Posterior vena cava (tissue), 2 donors: ENCODE measurements around the gene VAPA. TPM values are rescaled to one million over a fixed set of nuclear protein-coding genes. Genes with fewer than 3 reads are reported as not detected.

Source experiments
- DNase-seq: peaks from one replicate; pipeline ENCODE4 v3.0.0-alpha.2; 2020; ENCODE audit warnings: low spot score
- intact Hi-C, 2 donors: fragments of 100-400 bp; cut with DNase I; formaldehyde crosslinking; loops; one replicate each; pipeline versions ENCODE4 v1.14.1 to v1.14.2; 2022 to 2023
- total RNA-seq, 2 donors: library from RNA; stranded (reverse); fragmentation: NEBNext Ultra II Directional; extraction: Animal tissue kit (Norgen Biotek cat#: 25700); gene quantifications; one replicate each; pipeline ENCODE4 v1.2.1, GENCODE V29; 2021
- donor health status: DM: yes; HTN: yes; CAD: no.
- donor health status: DM: yes; HTN: yes; CAD: no.

VAPA gene
- total RNA-seq, 2 donors from 2014 or later = 172 to 203 TPM

DNA sequence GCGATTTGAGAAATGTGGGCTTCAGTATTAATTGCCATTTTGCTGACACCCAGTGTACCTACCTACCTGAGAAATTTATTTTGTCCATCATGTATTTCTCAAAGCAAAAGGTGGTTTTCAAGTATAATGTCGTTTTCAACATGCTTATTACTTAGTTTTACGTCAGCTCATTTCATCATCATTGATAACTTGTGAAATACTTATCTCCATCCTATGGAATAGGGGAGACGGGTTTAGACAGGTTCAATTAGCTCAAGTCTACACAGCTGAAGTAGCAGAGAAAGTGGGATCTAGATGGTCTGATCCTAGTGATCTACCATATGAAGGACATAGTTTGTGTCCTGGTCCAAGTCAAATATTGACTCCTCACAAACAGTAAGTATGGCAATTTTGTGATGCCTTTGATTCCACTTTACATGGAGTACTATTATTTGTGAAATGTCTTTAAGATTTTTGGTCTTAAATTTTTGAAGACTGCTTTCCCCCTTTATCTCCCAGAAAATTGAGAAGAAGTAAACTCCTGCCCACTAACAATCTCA lies 45.1 kb downstream of the VAPA start:
- no peak for DNase-seq

GRCh38 chr18:9959564-9959963 lies 45.7 kb downstream of the VAPA start:
- DNase-seq = no peak
- intact Hi-C loops = no loop called here

More for the DNA sequence above, 45.1 kb downstream of the VAPA start:
- intact Hi-C loops = no loop called here

DNA sequence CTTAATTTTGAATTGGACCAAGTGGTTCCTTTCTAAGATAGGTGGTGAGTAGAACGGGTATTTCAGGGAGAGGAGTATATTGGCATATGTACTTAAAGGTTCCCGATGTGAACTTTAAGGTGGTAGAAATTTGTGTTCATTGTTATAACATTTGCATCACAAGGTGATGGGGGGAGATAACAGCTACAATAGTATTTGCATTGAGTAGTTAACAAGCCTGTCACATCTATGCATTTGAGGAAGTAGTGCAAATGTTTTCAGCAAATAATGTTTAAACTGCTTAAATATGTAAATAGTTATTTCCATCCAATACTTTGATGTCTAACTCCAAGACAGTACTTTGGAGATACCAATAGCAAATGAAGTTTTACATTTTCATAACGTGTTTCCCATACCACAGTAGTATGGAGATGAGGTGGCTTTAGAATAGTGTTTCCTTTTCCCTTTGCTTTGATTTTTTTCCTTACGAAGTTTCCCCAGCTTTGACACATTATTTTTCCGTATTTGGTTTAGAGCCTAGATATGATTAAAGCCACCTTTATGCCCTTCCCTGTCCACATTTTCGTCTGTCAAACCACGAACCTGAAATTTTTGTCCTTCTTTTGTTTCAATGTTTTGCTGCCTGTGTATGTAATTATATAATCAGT lies 46.6 kb downstream of the VAPA start:
- no peak for DNase-seq
- intact Hi-C loops = no loop called here

DNA sequence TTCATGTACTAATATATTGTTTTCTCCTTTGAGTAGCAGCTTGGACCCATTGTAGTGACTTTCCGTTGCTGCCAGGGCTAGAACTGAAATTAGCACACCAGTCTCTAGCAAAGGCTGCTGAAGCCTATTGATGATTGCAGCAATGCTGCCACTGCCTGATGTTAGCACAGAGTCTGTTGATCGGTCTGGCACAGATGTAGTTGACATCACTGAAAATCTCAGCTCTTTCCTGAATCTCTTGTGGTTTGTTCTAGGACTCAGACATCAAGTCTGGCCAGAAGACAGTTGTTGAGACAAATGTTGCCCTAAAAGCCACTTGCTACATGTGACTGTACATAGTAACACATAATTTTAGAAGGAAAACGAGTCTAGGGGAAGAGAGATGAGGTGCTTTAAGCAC lies 47.2 kb downstream of the VAPA start:
- DNase-seq = no peak
- intact Hi-C loops = no loop called here

DNA sequence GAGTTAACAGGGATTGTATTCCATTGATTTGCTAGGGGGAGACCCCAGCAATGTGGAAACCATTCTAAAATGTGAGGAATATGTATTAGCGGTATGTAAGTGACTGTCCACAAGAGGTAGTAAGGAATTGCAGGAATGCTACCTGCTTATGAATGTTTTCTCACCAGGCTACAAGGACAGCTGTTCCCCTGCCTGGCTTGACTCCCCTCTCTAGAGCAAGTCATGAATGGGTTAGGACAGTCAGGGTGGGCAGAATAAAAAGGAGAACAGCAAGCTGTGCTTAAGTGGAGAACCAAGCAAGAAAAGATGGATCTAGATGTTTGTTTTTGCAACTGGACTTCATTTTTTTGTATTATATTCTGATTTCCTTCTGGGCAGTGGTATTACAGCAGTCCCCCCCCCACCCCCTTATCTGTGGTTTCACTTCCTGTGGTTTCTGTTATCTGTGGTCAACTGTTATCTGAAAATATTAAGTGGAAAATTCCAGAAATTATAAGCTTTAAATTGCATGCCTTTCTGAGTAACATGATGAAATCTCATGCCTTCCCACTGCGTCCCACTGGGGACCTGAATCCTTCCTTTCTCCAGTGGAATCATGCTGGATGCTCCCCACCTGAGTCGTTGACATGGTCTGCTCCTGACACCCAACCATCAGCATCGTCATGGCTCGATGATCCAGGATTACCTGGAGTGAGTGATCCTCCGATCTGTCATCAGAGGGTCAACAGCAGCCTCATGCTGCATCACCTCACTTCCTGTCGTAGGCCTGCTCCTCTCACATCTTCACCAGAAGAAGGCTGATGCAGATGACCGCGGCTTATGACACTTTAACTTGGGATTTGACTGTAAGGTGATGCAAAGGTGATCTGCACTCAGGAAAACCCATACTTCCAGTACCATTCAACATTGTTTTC lies 52.2 kb downstream of the VAPA start:
- no peak for DNase-seq
- intact Hi-C loops = no loop called here

- DNase-seq = no peak
- intact Hi-C loops = no loop called here
Measured at GRCh38 chr18:9968081-9968848, 54.4 kb downstream of the VAPA start.

DNA sequence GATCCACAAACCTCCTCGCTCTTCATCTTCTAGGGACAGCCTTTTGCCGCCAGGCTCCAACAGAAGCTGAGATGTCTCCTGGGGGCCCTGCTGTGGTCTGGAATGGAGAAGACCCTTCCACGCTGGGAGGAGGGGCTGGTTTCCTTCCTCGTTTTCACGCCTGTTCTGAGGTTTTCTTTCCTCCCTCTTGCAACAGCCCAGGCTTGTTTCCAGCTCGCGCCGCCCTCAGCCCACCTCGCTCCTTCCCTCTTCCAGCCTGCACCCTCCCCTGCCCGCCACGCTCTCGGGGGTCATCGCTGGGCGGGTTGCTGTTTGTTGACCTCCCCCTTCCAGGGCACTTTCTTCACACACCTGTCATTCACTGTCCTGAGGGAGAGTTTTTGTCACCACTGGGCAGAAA lies 55.4 kb downstream of the VAPA start:
- no peak for DNase-seq
- intact Hi-C loops = no loop called here

DNA sequence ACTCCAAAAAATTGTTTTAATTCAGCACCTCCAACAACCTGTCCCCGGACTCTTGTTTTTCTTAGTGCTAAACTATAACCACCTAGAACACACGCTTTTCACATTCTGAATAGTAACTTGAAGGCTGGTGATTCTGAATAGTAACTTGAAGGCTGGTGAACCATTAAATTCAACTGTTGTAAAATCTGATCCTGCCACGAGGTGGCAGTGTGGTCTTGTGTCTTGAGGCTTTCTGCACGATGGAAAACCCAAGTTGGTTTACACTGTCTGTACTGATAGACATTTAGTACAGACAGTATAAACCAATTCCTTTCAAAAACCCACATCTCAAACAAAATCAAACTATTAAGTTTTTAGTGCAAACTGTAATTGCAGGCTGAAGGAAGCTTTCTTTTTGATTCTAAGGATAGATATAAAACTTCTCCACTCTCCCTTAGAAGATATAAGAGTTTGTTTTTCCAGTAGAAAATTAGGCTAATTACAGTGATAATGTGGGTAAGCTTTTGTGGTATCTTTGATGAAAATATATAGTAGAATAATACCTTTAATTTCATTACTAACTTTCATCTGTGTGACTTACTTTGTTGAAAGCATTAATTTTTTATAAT lies 57.6 kb downstream of the VAPA start:
- intact Hi-C loops = loop anchor here (2.0 to 10.0 kb wide), 2 partner anchors 543 to 549 kb away; no protein-coding TSS in a partner anchor

GRCh38 chr18:9973470-9973869 lies 59.7 kb downstream of the VAPA start:
- DNase-seq = no peak
- intact Hi-C loops = loop anchor here in 1 of 2 donors (10.0 kb wide), 1 partner anchor 541 kb away; no protein-coding TSS in a partner anchor

More for the DNA sequence above, 57.6 kb downstream of the VAPA start:
- DNase-seq = no peak

DNA sequence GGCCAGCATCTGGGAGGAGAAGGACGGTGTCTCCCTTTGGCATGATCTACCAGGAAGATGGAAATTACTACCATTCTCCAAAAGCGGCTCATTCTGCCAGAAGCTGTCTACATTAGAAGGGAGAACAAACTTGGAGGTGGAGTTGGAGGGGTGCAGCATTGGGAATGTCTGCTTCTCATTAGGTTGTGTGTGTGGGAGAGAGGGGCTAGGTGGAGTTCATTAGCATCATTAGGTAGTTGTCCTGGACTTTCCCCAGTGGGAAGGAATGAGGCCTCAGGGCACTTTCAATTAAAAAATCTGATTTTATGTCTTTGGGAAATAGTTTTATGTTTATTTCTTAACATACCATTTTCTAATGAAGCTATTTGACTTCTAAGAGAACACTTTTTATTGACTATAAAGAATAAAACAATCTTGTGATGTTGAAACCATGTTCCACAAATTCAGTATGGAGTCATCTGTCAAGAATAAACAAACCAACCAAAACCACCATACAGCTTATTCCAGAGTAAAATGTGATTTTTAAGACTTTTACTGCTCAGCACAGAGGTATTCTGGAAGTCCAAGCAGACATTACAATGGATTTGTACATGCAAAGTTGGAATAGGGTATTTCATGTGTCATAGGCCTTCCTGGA lies 60.6 kb downstream of the VAPA start:
- no peak for DNase-seq
- intact Hi-C loops = loop anchor here in 1 of 2 donors (10.0 kb wide), 1 partner anchor 540 kb away; no protein-coding TSS in a partner anchor

DNA sequence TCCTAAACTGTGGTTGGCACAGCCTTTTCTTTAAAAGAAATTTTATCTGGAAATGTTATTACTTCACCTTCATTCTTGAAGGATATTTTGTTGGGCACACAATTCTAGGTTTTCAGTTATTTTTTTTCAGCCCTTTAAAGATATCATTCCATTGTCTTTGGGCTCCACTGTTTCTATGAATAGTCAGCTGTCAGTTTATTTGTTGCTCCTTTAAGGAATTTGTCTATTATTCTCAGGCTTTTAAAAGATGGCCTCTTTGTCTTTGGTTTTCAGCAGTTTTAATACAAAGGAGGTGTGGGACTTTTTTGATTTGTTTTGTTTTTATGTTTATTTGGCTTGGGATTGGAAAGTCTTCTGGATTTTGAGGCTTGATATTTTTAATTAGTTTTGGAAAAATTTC lies 61.8 kb downstream of the VAPA start:
- no peak for DNase-seq
- intact Hi-C loops = loop anchor here in 1 of 2 donors (10.0 kb wide), 1 partner anchor 539 kb away; no protein-coding TSS in a partner anchor

- intact Hi-C loops = no loop called here
- DNase-seq = no peak
Measured at GRCh38 chr18:9982711-9983110, 68.9 kb downstream of the VAPA start.

GRCh38 chr18:9984080-9984479 lies 70.3 kb downstream of the VAPA start:
- intact Hi-C loops = no loop called here
- DNase-seq = no peak

GRCh38 chr18:9985641-9986040 lies 71.8 kb downstream of the VAPA start:
- DNase-seq = no peak
- intact Hi-C loops = no loop called here

GRCh38 chr18:9986156-9986930 lies 72.5 kb downstream of the VAPA start:
- no peak for DNase-seq
- intact Hi-C loops = no loop called here

DNA sequence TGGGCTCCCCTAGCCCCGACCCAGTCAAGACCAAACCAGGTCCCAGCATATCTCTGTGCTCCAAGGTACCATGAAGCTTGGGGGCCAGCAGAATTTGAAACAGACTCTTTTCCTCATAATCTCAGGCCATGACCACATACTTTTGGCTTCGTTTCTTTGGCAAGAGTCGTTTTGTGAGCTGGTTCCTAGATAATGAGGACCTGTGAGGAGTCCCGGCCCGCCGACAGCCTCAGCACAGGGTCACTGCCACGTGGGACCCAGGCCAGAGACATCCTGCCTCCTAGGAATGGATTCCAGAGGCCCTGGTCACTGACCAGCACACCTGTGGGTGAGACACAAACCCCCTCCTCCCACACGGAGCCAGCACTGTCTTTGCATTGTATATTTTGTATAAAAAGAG lies 73.5 kb downstream of the VAPA start:
- intact Hi-C loops = no loop called here
- DNase-seq = no peak

DNA sequence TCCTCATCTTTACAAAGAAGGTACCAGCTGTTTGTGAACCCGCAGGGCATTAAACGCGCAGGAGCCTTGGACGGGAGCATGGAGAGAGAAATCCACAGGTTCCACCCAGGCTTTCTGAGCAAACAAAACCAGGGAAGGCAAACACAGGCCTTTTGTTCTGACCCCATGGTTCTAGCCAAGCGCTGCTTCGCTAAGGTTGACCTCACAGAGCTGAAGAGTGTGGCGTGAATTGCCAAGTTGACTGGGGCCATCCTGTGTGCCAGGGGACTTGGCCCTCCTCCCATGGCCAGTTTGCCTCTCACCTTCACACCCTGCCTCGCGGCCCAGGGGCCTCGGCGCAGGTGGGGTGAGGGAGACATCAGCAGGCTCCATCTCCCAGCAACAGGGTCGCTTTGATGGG lies 74.1 kb downstream of the VAPA start:
- DNase-seq = no peak
- intact Hi-C loops = no loop called here

DNA sequence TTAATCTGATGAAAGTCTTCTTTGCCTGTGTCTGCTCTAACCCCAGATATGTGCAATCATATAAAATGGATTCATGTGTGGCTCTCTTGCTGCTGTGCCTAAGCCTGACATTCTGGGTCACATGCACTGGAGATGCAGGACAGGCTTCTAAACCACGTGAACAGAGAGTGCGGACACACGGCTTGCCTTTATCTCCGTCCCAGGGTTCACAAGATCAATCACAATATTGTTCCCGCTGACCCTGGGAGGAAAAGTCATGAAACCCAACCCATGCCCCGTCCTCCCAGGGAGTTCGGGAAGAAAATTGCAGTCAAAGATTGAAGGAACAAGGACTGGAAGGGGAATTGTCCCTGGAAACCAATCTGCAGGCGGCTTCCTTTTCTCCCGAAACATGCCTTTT lies 74.8 kb downstream of the VAPA start:
- DNase-seq = no peak

More for the DNA sequence above, 74.8 kb downstream of the VAPA start:
- intact Hi-C loops = no loop called here
